Tibial nerve (tissue), 4 donors: ENCODE data around the gene HADHA. TPM values are rescaled to one million over a fixed set of nuclear protein-coding genes. Genes with fewer than 3 reads are reported as not detected.

ENCODE experiments used
- DNase-seq, 2 donors: peaks; one replicate each; pipeline ENCODE4 v3.0.0-alpha.2; 2019; ENCODE audit warnings: low spot score in 2 of 2
- H3K27ac ChIP-seq, 4 donors: fragments of 200-600 bp; sonication (generic) in 3 of 4; one replicate each; pipeline ENCODE4 v1.5.1; 2017 to 2019; ENCODE audit warnings: mild to moderate bottlenecking in 1 of 4
- H3K27me3 ChIP-seq, 2 donors: fragments of 200-600 bp; sonication (generic) in 1 of 2; one replicate each; pipeline versions ENCODE4 v1.5.1 to v1.6.0; 2017 to 2019
- H3K36me3 ChIP-seq, 3 donors: fragments of 200-600 bp; sonication (generic); one replicate each; pipeline ENCODE4 v1.5.1; 2018 to 2019
- H3K4me1 ChIP-seq, 4 donors: fragments of 200-600 bp; sonication (generic) in 3 of 4; one replicate each; pipeline ENCODE4 v1.5.1; 2017 to 2019
- H3K4me3 ChIP-seq, 4 donors: fragments of 200-600 bp; sonication (generic) in 3 of 4; one replicate each; pipeline ENCODE4 v1.5.1; 2017 to 2019; ENCODE audit warnings: mild to moderate bottlenecking in 1 of 4, moderate library complexity in 1 of 4
- H3K9me3 ChIP-seq, 4 donors: fragments of 200-600 bp; sonication (generic) in 3 of 4; one replicate each; pipeline ENCODE4 v1.5.1; 2017 to 2019
- CTCF ChIP-seq, 5 experiments: fragments of 200-600 bp in 3 of 5; fragments of 450-650 bp in 2 of 5; sonication (generic) in 3 of 5; IDR thresholded peaks; one replicate each; pipeline ENCODE4 v1.5.1; 2016 to 2019; ENCODE audit warnings: antibody characterized with exemption in 5 of 5, mild to moderate bottlenecking in 3 of 5, moderate library complexity in 2 of 5
- EP300 ChIP-seq, 2 donors: sonication (generic); formaldehyde crosslinking; IDR thresholded peaks; one replicate each; pipeline ENCODE4 v1.6.1; 2017; ENCODE audit warnings: antibody characterized with exemption in 2 of 2, mild to moderate bottlenecking in 1 of 2
- POLR2A ChIP-seq, 2 donors: fragments of 450-650 bp; IDR thresholded peaks; one replicate each; pipeline ENCODE4 v1.6.1; 2017; ENCODE audit warnings: antibody characterized with exemption in 2 of 2, mild to moderate bottlenecking in 2 of 2, moderate library complexity in 2 of 2
- WGBS, 2 donors: methylation state at CpG; one replicate each; pipeline ENCODE4 v1.1.5; 2018; 5-methylcytosine and 5-hydroxymethylcytosine counted together
- total RNA-seq, 4 donors: library from RNA; depleted of rRNA; stranded (reverse); fragments of >200 nt; gene quantifications; one replicate each; pipeline ENCODE4 v1.1.0, GENCODE V29; 2016

HADHA gene
- total RNA-seq: 100 to 1,000 TPM in 2 of 4 donors, 10 to 100 TPM in 2; 91.8 to 115 (median 104) TPM

GRCh38 chr2:26244309-26245230 lies at the start of gene HADHA, which contains the start of gene HADHB:
HADHA (minus strand) TSS chr2:26244632; CDS start chr2:26244596, 36 bp downstream.
HADHB (plus strand) TSS chr2:26244939; CDS start chr2:26254255, 9,316 bp downstream.
- DNase-seq: peak; percentile 60 to 77
- Histone ChIP-seq H3K36me3 (no peaks in the 10 kb centered on the region), H3K27ac (peak within 1 kb of the TSS; percentile 92 to 99 (median 95)), H3K4me1 (peaks cover 0 to 70% (median 39%) of the 10 kb centered on the region in 4 donors), H3K27me3 (no peaks in the 10 kb centered on the region), H3K4me3 (peak within 1 kb of the TSS; percentile 88 to 97 (median 92)), H3K9me3 (no peaks in the 10 kb centered on the region)
- WGBS, 2 donors: 0% methylated on average over 43 to 59 of the region's 63 CpGs
- TF ChIP-seq CTCF (IDR thresholded peaks at IDR 0.05) (peak in 4 of 5 experiments; percentile 5 to 71 (median 35)), POLR2A (IDR thresholded peaks at IDR 0.05) (peak; percentile 31 to 64), EP300 (IDR thresholded peaks at IDR 0.05) (peak; percentile 78 to 90)

- TF ChIP-seq CTCF (IDR thresholded peaks at IDR 0.05): no peak
- no peak for TF ChIP-seq POLR2A (IDR thresholded peaks at IDR 0.05)
- no peak for TF ChIP-seq EP300 (IDR thresholded peaks at IDR 0.05)
- 52 to 56% methylated on average over 6 of the region's 6 CpGs for WGBS, 2 donors
- Histone ChIP-seq H3K27me3 (no peaks in the 10 kb centered on the region), H3K4me3 (no peak overlapping the region), H3K36me3 (peaks cover 0 to 28% (median 0%) of the 10 kb centered on the region in 3 donors), H3K9me3 (no peaks in the 10 kb centered on the region), H3K4me1 (peaks cover 0 to 8% (median 2%) of the 10 kb centered on the region in 4 donors), H3K27ac (no peak overlapping the region)
- no peak for DNase-seq
Measured at GRCh38 chr2:26292646-26293045, 48.2 kb upstream of the HADHA start.

- no peak for DNase-seq
- TF ChIP-seq EP300 (IDR thresholded peaks at IDR 0.05) (no peak), CTCF (IDR thresholded peaks at IDR 0.05) (no peak), POLR2A (IDR thresholded peaks at IDR 0.05) (no peak)
- H3K9me3 ChIP-seq: no peaks in the 10 kb centered on the region
- H3K36me3 ChIP-seq: peaks cover 0 to 48% (median 4%) of the 10 kb centered on the region in 3 donors
- H3K4me1 ChIP-seq: peaks cover 0 to 8% (median 2%) of the 10 kb centered on the region in 4 donors
- H3K4me3 ChIP-seq: no peak overlapping the region
- H3K27ac ChIP-seq: no peak overlapping the region
- 73 to 74% methylated on average over 1 of the region's 1 CpG for WGBS, 2 donors
- no peaks in the 10 kb centered on the region for H3K27me3 ChIP-seq
Measured at GRCh38 chr2:26290001-26290400, 45.6 kb upstream of the HADHA start.

GRCh38 chr2:26285931-26286330 lies 41.5 kb upstream of the HADHA start:
- Histone ChIP-seq H3K4me1 (peaks cover 0 to 3% (median 0%) of the 10 kb centered on the region in 4 donors), H3K4me3 (no peak overlapping the region), H3K9me3 (no peaks in the 10 kb centered on the region), H3K27me3 (no peaks in the 10 kb centered on the region), H3K36me3 (peaks cover 0 to 89% (median 9%) of the 10 kb centered on the region in 3 donors), H3K27ac (no peak overlapping the region)
- WGBS, 2 donors: 93 to 97% methylated on average over 3 of the region's 3 CpGs
- TF ChIP-seq EP300 (IDR thresholded peaks at IDR 0.05) (no peak), CTCF (IDR thresholded peaks at IDR 0.05) (no peak), POLR2A (IDR thresholded peaks at IDR 0.05) (no peak)
- DNase-seq: no peak

GRCh38 chr2:26284132-26284531 lies 39.7 kb upstream of the HADHA start:
- H3K27ac ChIP-seq: no peak overlapping the region
- no peaks in the 10 kb centered on the region for H3K27me3 ChIP-seq
- H3K36me3 ChIP-seq: peaks cover 0 to 91% (median 10%) of the 10 kb centered on the region in 3 donors
- no peak for DNase-seq
- no peaks in the 10 kb centered on the region for H3K4me1 ChIP-seq
- H3K9me3 ChIP-seq: no peaks in the 10 kb centered on the region
- no peak overlapping the region for H3K4me3 ChIP-seq
- 94 to 99% methylated on average over 3 of the region's 3 CpGs for WGBS, 2 donors
- no peak for TF ChIP-seq EP300 (IDR thresholded peaks at IDR 0.05)
- no peak for TF ChIP-seq POLR2A (IDR thresholded peaks at IDR 0.05)
- TF ChIP-seq CTCF (IDR thresholded peaks at IDR 0.05): no peak
